HEK293 (cell line): ENCODE results near the gene SHC4.
"Not testable (repeated sequence)": the region's sequence is repeated elsewhere in the genome, so short reads cannot be mapped to it uniquely, and the experiment has no call there.

Experiments
- CTCF ChIA-PET: fragments of 350-600 bp; formaldehyde crosslinking; extraction: SDS; loops from one replicate; lab custom pipeline; 2021; ENCODE audit warnings: antibody characterized with exemption; lab: Yijun Ruan, JAX
- POLR2A ChIA-PET: fragments of 300-600 bp; formaldehyde crosslinking; extraction: SDS; loops from one replicate; lab custom pipeline; 2020; ENCODE audit warnings: antibody characterized with exemption, inconsistent platforms; lab: Yijun Ruan, JAX
- H3K27ac ChIP-seq: fragments of 200-500 bp; sonication (Bioruptor generic); 2 replicates; pipeline ENCODE4 v1.5.1; 2014; ENCODE audit warnings: low read depth, low read length, control low read depth, inconsistent platforms; ENCODE audit errors: extremely low read depth
- H3K36me3 ChIP-seq, 2 experiments: fragments of 200-500 bp in 1 of 2; sonication (Bioruptor generic) in 1 of 2; 1 replicate in 1 of 2; 2 replicates in 1 of 2; pipeline ENCODE4 v1.5.1; 2014 to 2017; ENCODE audit warnings: inconsistent platforms in 2 of 2, low read length in 2 of 2; ENCODE audit not compliant: control insufficient read depth in 2 of 2, insufficient read depth in 1 of 2
- H3K4me1 ChIP-seq: fragments of 200-500 bp; sonication (Bioruptor generic); 2 replicates; pipeline ENCODE4 v1.5.1; 2014; ENCODE audit warnings: mild to moderate bottlenecking, low read length, inconsistent platforms; ENCODE audit not compliant: control insufficient read depth, insufficient read depth
- H3K4me3 ChIP-seq: 2 replicates; pipeline ENCODE4 v1.5.1; 2011; ENCODE audit warnings: low read depth, mild to moderate bottlenecking, control low read depth, low read length, moderate library complexity
- H3K9me3 ChIP-seq: fragments of 200-500 bp; sonication (Bioruptor generic); 2 replicates; pipeline ENCODE4 v1.5.1; 2014; ENCODE audit warnings: low read depth, low read length, inconsistent platforms; ENCODE audit not compliant: control insufficient read depth, insufficient read depth
- GLIS1 ChIP-seq: fragments of 450-650 bp; formaldehyde crosslinking; IDR thresholded peaks from 2 replicates; pipeline ENCODE4 v1.5.1; 2016; ENCODE audit warnings: missing biosample characterization, missing genetic modification characterization
- KLF9 ChIP-seq: fragments of 450-650 bp; formaldehyde crosslinking; IDR thresholded peaks from 2 replicates; pipeline ENCODE4 v1.5.1; 2016; ENCODE audit warnings: missing biosample characterization, missing genetic modification characterization, low read depth
- MZF1 ChIP-seq: fragments of 450-650 bp; formaldehyde crosslinking; IDR thresholded peaks from 2 replicates; pipeline ENCODE4 v1.5.1; 2017; ENCODE audit warnings: missing biosample characterization, missing genetic modification characterization, borderline replicate concordance
- OSR2 ChIP-seq: fragments of 450-650 bp; formaldehyde crosslinking; IDR thresholded peaks from 2 replicates; pipeline ENCODE4 v1.5.1; 2016; ENCODE audit warnings: missing biosample characterization, missing genetic modification characterization
- OVOL3 ChIP-seq: fragments of 450-650 bp; formaldehyde crosslinking; IDR thresholded peaks from 2 replicates; pipeline ENCODE4 v1.5.1; 2016; ENCODE audit warnings: missing biosample characterization, missing genetic modification characterization
- SP7 ChIP-seq: fragments of 450-650 bp; formaldehyde crosslinking; IDR thresholded peaks from 2 replicates; pipeline ENCODE4 v1.5.1; 2016; ENCODE audit warnings: missing biosample characterization, missing genetic modification characterization
- ZBTB17 ChIP-seq: fragments of 450-650 bp; formaldehyde crosslinking; IDR thresholded peaks from 2 replicates; pipeline ENCODE4 v1.5.1; 2016; ENCODE audit warnings: missing biosample characterization, missing genetic modification characterization
- ZBTB48 ChIP-seq: fragments of 450-650 bp; formaldehyde crosslinking; IDR thresholded peaks from 2 replicates; pipeline ENCODE4 v1.5.1; 2016; ENCODE audit warnings: missing biosample characterization, missing genetic modification characterization
- ZIC2 ChIP-seq: fragments of 450-650 bp; formaldehyde crosslinking; IDR thresholded peaks from 2 replicates; pipeline ENCODE4 v1.5.1; 2016; ENCODE audit warnings: missing biosample characterization, missing genetic modification characterization
- ZNF114 ChIP-seq: fragments of 450-650 bp; formaldehyde crosslinking; IDR thresholded peaks from 2 replicates; pipeline ENCODE4 v1.5.0; 2017; ENCODE audit warnings: missing biosample characterization, missing genetic modification characterization
- ZNF140 ChIP-seq: fragments of 450-650 bp; formaldehyde crosslinking; IDR thresholded peaks from 2 replicates; pipeline ENCODE4 v1.5.1; 2016; ENCODE audit warnings: missing biosample characterization, missing genetic modification characterization
- ZNF174 ChIP-seq: fragments of 450-650 bp; formaldehyde crosslinking; IDR thresholded peaks from 2 replicates; pipeline ENCODE4 v1.5.0; 2017; ENCODE audit warnings: missing biosample characterization, mild to moderate bottlenecking, missing genetic modification characterization
- ZNF19 ChIP-seq: fragments of 450-650 bp; formaldehyde crosslinking; IDR thresholded peaks from 2 replicates; pipeline ENCODE4; 2016; ENCODE audit warnings: missing biosample characterization, missing genetic modification characterization, low read depth
- ZNF248 ChIP-seq: fragments of 450-650 bp; formaldehyde crosslinking; IDR thresholded peaks from 2 replicates; pipeline ENCODE4 v1.5.1; 2017; ENCODE audit warnings: missing biosample characterization, missing genetic modification characterization
- ZNF266 ChIP-seq: fragments of 450-650 bp; formaldehyde crosslinking; IDR thresholded peaks from 2 replicates; pipeline ENCODE4 v1.5.1; 2016; ENCODE audit warnings: missing biosample characterization, missing genetic modification characterization, low read depth
- ZNF404 ChIP-seq: fragments of 450-650 bp; formaldehyde crosslinking; IDR thresholded peaks from 2 replicates; pipeline ENCODE4 v1.5.1; 2017; ENCODE audit warnings: missing biosample characterization, missing genetic modification characterization
- ZNF558 ChIP-seq: fragments of 450-650 bp; formaldehyde crosslinking; IDR thresholded peaks from 2 replicates; pipeline ENCODE4 v1.5.1; 2016; ENCODE audit warnings: missing biosample characterization, missing genetic modification characterization
- ZNF560 ChIP-seq: fragments of 450-650 bp; formaldehyde crosslinking; IDR thresholded peaks from 2 replicates; pipeline ENCODE4 v1.5.1; 2017; ENCODE audit warnings: missing biosample characterization, missing genetic modification characterization, borderline replicate concordance
- ZNF654 ChIP-seq: fragments of 450-650 bp; formaldehyde crosslinking; IDR thresholded peaks from 2 replicates; pipeline ENCODE4 v1.5.1; 2016; ENCODE audit warnings: low read depth, missing biosample characterization, missing genetic modification characterization
- TF ChIP-seq, protein P1 (sequence below): fragments of 450-650 bp; formaldehyde crosslinking; IDR thresholded peaks from 2 replicates; pipeline ENCODE4 v1.5.1; 2016; ENCODE audit warnings: missing biosample characterization, missing genetic modification characterization
- TF ChIP-seq, protein P2 (sequence below): fragments of 450-650 bp; formaldehyde crosslinking; IDR thresholded peaks from 2 replicates; pipeline ENCODE4 v1.5.1; 2016; ENCODE audit warnings: missing biosample characterization, missing genetic modification characterization, borderline replicate concordance
- TF ChIP-seq, protein P3 (sequence below): fragments of 450-650 bp; formaldehyde crosslinking; IDR thresholded peaks from 2 replicates; pipeline ENCODE4 v1.5.1; 2016; ENCODE audit warnings: missing biosample characterization, missing genetic modification characterization
- TF ChIP-seq, protein P4 (sequence below): fragments of 450-650 bp; formaldehyde crosslinking; IDR thresholded peaks from 2 replicates; pipeline ENCODE4 v1.5.1; 2017; ENCODE audit warnings: missing biosample characterization, missing genetic modification characterization

SHC4 gene

DNA sequence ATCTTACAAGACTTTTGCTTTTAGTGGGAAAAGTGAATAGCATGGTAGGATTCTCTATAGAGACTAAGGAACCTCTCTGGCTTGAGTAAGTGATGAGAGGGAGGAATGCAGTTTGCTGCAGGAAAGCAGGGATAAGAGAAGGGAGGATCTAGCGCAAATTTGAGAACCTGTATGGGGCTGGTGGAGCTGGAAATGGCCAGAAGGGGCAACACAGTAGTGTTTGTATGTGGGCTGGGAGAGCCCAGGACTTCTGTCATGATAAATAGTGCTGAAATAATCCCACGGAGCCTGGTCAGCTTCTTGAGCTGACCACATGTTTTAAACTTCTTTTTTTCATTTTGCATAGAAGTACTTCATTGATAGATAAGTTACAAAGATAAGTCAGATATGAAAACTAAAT is 11.2 kb upstream of the SHC4 start (continued):
- TF ChIP-seq, protein P1, sequence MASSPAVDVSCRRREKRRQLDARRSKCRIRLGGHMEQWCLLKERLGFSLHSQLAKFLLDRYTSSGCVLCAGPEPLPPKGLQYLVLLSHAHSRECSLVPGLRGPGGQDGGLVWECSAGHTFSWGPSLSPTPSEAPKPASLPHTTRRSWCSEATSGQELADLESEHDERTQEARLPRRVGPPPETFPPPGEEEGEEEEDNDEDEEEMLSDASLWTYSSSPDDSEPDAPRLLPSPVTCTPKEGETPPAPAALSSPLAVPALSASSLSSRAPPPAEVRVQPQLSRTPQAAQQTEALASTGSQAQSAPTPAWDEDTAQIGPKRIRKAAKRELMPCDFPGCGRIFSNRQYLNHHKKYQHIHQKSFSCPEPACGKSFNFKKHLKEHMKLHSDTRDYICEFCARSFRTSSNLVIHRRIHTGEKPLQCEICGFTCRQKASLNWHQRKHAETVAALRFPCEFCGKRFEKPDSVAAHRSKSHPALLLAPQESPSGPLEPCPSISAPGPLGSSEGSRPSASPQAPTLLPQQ (tag by site-specific recombination): no peak
- TF ChIP-seq ZNF654 (tag by site-specific recombination): no peak

DNA sequence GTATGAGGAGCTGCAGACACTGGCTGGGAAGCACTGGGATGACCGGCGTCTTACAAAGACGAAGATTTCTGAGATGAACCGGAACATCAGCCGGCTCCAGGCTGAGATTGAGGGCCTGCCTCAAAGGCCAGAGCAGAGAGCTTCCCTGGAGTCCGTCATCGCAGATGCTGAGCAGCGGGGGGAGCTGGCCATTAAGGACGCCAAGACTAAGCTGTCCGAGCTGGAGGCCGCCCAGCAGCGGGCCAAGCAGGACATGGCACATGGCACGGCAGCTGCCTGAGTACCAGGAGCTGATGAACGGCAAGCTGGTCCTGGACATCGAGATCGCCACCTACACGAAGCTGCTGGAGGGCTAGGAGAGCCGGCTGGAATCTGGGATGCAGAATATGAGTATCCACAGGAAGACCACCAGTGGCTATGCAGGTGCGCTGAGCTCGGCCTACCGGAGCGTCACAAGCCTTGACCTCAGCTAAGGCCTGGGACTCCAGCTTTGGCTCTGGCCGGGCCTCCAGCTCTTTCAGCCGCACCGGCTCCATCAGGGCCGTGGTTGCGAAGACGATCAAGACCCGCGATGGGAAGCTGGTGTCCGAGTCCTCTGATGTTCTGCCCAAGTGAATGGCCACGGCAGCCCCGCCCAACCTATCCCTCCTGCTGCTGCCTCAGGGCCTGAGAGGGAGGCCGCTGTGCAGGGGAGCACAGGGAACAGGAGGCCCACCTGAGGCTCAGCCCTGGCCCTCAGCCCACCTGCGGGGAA is 9.2 kb upstream of the SHC4 start:
- CTCF ChIA-PET: interaction anchor here (1.3 to 3.6 kb wide), 2 partner anchors 8 to 26 kb away, joined by 3 to 34 read pairs; partner anchors contain the start of gene SHC4

DNA sequence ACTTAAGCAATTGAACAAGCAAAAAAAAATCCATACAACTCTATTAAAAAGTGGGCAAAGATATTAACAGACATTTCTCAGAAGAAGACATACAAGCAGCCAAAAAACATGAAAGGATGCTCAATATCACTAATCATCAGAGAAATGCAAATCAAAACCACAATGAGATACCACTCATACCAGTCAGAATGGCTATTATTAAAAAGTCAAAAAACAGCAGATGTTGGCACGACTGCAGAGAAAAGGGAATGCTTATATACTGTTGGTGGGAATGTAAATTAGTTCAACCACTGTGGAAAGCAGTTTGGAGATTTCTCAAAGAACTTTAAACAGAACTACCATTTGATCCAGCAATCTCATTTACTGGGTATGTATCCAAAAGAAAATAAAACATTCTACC is 7.2 kb upstream of the SHC4 start:
- H3K4me1 ChIP-seq, H3K36me3 ChIP-seq, H3K9me3 ChIP-seq, H3K4me3 ChIP-seq, POLR2A ChIA-PET, H3K27ac ChIP-seq: not testable (repeated sequence)
- CTCF ChIA-PET: interaction anchor here (1.2 kb wide), 1 partner anchor 109 kb away, joined by 3 read pairs; no protein-coding TSS in a partner anchor

More for the DNA sequence above, 9.2 kb upstream of the SHC4 start:
- Histone ChIP-seq H3K4me3 (no peak overlapping the region), H3K36me3 (no peaks in the 10 kb centered on the region), H3K4me1 (no peaks in the 10 kb centered on the region), H3K27ac (no peak overlapping the region), H3K9me3 (no peaks in the 10 kb centered on the region)
- TF ChIP-seq ZNF140 (tag by site-specific recombination) (no peak), ZIC2 (tag by site-specific recombination) (0 out of 2 replicates have a peak, but pooled peaks have one; percentile 36), GLIS1 (tag by site-specific recombination) (peak; percentile 54; the same call in 1 of the 2 replicates)
- POLR2A ChIA-PET: interaction anchor here (1.0 to 1.6 kb wide), 2 partner anchors 9 to 95 kb away, joined by 4 read pairs; partner anchors contain the start of genes EID1 and SHC4

DNA sequence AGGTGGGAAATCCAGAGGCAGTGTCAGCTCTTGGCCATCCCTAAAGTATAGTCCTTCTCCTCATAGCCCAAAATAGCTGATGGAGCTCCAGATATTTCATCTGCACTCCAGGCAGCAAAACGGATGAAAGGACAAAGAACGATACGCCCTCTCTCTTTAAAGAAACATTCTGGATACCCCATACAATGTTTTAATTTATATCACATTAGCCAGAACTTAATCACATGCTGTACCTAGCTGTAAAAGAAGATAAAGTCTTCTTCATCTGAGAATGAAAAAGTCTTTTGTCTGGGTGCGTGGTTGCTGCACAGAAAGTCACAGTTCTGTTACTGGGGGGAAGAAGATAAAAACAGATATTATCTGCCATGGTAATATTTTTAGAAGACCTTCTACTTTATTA is 4.3 kb upstream of the SHC4 start:
- no peak overlapping the region for H3K27ac ChIP-seq
- POLR2A ChIA-PET: no interaction called here
- TF ChIP-seq ZNF404 (tag by site-specific recombination) (no peak), ZBTB48 (tag by site-specific recombination) (no peak), ZNF558 (tag by site-specific recombination) (no peak), ZNF248 (no peak), ZNF114 (tag by site-specific recombination) (no peak), SP7 (tag by site-specific recombination) (no peak), ZNF560 (tag by site-specific recombination) (no peak), MZF1 (tag by site-specific recombination) (no peak), ZBTB17 (tag by site-specific recombination) (no peak), KLF9 (tag by site-specific recombination) (no peak), OVOL3 (tag by site-specific recombination) (no peak), ZNF19 (tag by site-specific recombination) (no peak), ZNF174 (tag by site-specific recombination) (no peak), ZNF266 (no peak), OSR2 (tag by site-specific recombination) (no peak)
- TF ChIP-seq, protein P2, sequence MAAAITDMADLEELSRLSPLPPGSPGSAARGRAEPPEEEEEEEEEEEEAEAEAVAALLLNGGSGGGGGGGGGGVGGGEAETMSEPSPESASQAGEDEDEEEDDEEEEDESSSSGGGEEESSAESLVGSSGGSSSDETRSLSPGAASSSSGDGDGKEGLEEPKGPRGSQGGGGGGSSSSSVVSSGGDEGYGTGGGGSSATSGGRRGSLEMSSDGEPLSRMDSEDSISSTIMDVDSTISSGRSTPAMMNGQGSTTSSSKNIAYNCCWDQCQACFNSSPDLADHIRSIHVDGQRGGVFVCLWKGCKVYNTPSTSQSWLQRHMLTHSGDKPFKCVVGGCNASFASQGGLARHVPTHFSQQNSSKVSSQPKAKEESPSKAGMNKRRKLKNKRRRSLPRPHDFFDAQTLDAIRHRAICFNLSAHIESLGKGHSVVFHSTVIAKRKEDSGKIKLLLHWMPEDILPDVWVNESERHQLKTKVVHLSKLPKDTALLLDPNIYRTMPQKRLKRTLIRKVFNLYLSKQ: no peak
- TF ChIP-seq, protein P3, sequence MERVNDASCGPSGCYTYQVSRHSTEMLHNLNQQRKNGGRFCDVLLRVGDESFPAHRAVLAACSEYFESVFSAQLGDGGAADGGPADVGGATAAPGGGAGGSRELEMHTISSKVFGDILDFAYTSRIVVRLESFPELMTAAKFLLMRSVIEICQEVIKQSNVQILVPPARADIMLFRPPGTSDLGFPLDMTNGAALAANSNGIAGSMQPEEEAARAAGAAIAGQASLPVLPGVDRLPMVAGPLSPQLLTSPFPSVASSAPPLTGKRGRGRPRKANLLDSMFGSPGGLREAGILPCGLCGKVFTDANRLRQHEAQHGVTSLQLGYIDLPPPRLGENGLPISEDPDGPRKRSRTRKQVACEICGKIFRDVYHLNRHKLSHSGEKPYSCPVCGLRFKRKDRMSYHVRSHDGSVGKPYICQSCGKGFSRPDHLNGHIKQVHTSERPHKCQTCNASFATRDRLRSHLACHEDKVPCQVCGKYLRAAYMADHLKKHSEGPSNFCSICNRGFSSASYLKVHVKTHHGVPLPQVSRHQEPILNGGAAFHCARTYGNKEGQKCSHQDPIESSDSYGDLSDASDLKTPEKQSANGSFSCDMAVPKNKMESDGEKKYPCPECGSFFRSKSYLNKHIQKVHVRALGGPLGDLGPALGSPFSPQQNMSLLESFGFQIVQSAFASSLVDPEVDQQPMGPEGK: no peak
- TF ChIP-seq, protein P4, sequence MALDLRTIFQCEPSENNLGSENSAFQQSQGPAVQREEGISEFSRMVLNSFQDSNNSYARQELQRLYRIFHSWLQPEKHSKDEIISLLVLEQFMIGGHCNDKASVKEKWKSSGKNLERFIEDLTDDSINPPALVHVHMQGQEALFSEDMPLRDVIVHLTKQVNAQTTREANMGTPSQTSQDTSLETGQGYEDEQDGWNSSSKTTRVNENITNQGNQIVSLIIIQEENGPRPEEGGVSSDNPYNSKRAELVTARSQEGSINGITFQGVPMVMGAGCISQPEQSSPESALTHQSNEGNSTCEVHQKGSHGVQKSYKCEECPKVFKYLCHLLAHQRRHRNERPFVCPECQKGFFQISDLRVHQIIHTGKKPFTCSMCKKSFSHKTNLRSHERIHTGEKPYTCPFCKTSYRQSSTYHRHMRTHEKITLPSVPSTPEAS: no peak
- TF ChIP-seq, all 188 proteins: peak for 0
- Histone ChIP-seq H3K36me3 (no peaks in the 10 kb centered on the region), H3K9me3 (no peaks in the 10 kb centered on the region), H3K4me3 (no peak overlapping the region), H3K4me1 (no peaks in the 10 kb centered on the region)
- CTCF ChIA-PET: interaction anchor here (1.4 kb wide), 1 partner anchor 106 kb away, joined by 5 read pairs; no protein-coding TSS in a partner anchor
